Osteocyte (in vitro differentiated cells): ENCODE results near the gene CTBP1. TPM values are rescaled to one million over a fixed set of nuclear protein-coding genes. Genes with fewer than 3 reads are reported as not detected.

Experiments
- DNase-seq: peaks from one replicate; pipeline ENCODE4 v3.0.0; 2021; ENCODE audit warnings: mixed read lengths; ENCODE audit not compliant: unreplicated experiment; ENCODE audit errors: extremely low spot score
- H3K27ac Mint-ChIP-seq: one replicate; pipeline ENCODE4 v1.8.0; 2021; ENCODE audit warnings: mild to moderate bottlenecking, mixed read lengths; ENCODE audit not compliant: unreplicated experiment
- H3K27me3 Mint-ChIP-seq: one replicate; pipeline ENCODE4 v1.8.0; 2021; ENCODE audit warnings: mixed read lengths; ENCODE audit not compliant: unreplicated experiment
- H3K36me3 Mint-ChIP-seq: one replicate; pipeline ENCODE4 v1.8.0; 2021; ENCODE audit warnings: mixed read lengths; ENCODE audit not compliant: unreplicated experiment
- H3K4me1 Mint-ChIP-seq: one replicate; pipeline ENCODE4 v1.8.0; 2021; ENCODE audit warnings: mixed read lengths; ENCODE audit not compliant: unreplicated experiment
- H3K4me3 Mint-ChIP-seq: one replicate; pipeline ENCODE4 v1.8.0; 2021; ENCODE audit warnings: mild to moderate bottlenecking, moderate library complexity, mixed read lengths; ENCODE audit not compliant: unreplicated experiment
- H3K9me3 Mint-ChIP-seq: one replicate; pipeline ENCODE4 v1.8.0; 2021; ENCODE audit warnings: mixed read lengths; ENCODE audit not compliant: unreplicated experiment
- CTCF ChIP-seq: fragments of 200-600 bp; sonication (generic); IDR thresholded peaks from 2 replicates; pipeline ENCODE4 v1.5.0; 2021; ENCODE audit warnings: antibody characterized with exemption, mild to moderate bottlenecking, moderate library complexity
- total RNA-seq: library from RNA; stranded (reverse); gene quantifications from 2 replicates; pipeline ENCODE4 v1.2.1, GENCODE V29; 2021

The CTBP1 gene
- total RNA-seq, 1 donor from 2014 or later = 172 TPM

- H3K36me3 Mint-ChIP-seq = peaks cover 15% of the 10 kb centered on the region
- DNase-seq = no peak
- no peaks in the 10 kb centered on the region for H3K9me3 Mint-ChIP-seq
- peak overlapping the region; percentile 57 for H3K27ac Mint-ChIP-seq
- TF ChIP-seq CTCF = no peak
- no peak overlapping the region for H3K4me3 Mint-ChIP-seq
- peaks cover 37% of the 10 kb centered on the region for H3K4me1 Mint-ChIP-seq
- H3K27me3 Mint-ChIP-seq = no peaks in the 10 kb centered on the region
Observed at GRCh38 chr4:1296324-1297022, 47.5 kb upstream of the CTBP1 start.

DNA sequence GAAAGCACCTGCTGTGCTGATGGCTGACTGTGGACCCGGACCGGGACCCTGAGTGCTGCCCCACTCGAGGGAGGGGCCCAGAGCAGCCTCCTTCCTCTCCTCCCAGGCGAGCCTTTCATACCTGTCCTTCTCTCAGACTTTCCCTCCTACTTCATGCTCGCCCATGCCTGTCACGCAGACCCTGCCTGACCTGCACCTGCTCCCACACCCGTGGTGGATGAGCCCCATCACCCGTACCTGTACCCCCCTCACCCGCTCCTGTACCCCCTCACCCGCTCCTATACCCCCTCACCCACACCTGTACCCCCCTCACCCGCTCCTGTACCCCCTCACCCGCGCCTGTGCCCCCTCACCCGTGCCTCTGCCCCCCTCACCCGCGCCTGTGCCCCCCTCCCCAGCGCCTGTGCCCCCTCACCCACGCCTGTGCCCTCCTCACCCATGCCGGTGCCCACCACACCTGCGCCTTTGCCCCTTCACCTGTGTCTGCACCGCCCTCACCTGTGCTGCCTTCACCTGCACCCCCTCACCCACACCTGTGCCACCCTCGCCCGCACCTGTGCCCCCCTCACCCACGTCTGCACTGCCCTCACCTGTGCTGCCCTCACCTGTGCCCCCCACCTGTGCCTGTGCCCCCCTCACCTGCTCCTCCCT, 46.6 kb upstream of the CTBP1 start:
- Mint-ChIP-seq H3K36me3 (peaks cover 7% of the 10 kb centered on the region), H3K4me1 (peaks cover 47% of the 10 kb centered on the region), H3K4me3 (no peak overlapping the region), H3K9me3 (no peaks in the 10 kb centered on the region), H3K27me3 (no peaks in the 10 kb centered on the region), H3K27ac (peak overlapping the region; percentile 18)
- peak; percentile 75 for DNase-seq
- TF ChIP-seq CTCF = no peak

DNA sequence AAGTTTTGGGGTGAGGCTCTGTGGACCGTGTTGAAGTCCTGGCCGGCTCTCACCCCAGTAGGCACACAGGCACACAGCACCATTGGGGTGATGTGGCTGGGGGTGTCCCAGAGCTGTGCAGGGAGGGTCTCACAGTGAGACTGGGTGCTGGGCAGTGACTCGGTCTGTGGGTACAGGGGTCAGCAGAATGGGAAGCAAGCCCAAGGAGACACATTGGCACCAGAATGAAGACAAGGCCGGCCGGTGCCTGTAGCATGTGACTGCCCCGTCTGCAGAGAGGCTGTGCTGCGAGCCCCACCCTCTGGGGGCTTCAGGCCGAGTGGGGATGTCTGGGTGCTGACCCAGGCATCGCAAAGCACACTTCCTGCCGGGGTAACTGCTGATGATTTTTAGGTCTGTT, 46.0 kb upstream of the CTBP1 start:
- H3K4me1 Mint-ChIP-seq = peaks cover 47% of the 10 kb centered on the region
- peak overlapping the region; percentile 18 for H3K27ac Mint-ChIP-seq
- no peak for TF ChIP-seq CTCF
- no peak overlapping the region for H3K4me3 Mint-ChIP-seq
- peak; percentile 53 for DNase-seq
- no peaks in the 10 kb centered on the region for H3K27me3 Mint-ChIP-seq
- no peaks in the 10 kb centered on the region for H3K9me3 Mint-ChIP-seq
- H3K36me3 Mint-ChIP-seq = peaks cover 5% of the 10 kb centered on the region

GRCh38 chr4:1294424-1294823, 45.5 kb upstream of the CTBP1 start:
- TF ChIP-seq CTCF = no peak
- Mint-ChIP-seq H3K4me3 (no peak overlapping the region), H3K36me3 (peaks cover 2% of the 10 kb centered on the region), H3K9me3 (no peaks in the 10 kb centered on the region), H3K27me3 (no peaks in the 10 kb centered on the region), H3K4me1 (peaks cover 47% of the 10 kb centered on the region), H3K27ac (no peak overlapping the region)
- DNase-seq = peak; percentile 82

DNA sequence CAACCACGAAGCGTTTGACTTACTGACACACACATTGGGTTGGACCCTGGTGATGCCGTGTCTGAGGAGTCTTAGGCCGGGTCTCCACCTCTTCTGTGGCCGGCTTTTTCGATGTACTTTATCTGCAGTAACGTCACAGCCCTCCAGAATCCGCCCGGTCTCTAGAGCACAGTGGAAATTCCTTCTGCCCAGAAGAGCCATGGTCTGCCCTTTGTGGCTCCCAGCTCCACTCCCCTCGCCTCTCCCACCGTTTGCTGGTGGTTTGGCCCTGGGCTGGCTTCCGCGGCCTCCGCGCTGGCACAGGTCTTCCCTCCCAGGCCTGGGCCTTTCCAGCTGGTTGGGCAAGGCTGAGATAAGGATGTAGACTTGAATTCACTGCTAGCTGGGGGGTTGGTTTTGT, 45.1 kb upstream of the CTBP1 start:
- peaks cover 2% of the 10 kb centered on the region for H3K36me3 Mint-ChIP-seq
- H3K9me3 Mint-ChIP-seq = no peaks in the 10 kb centered on the region
- no peak overlapping the region for H3K4me3 Mint-ChIP-seq
- no peaks in the 10 kb centered on the region for H3K27me3 Mint-ChIP-seq
- peak; percentile 75 for DNase-seq
- H3K27ac Mint-ChIP-seq = peak overlapping the region; percentile 34
- TF ChIP-seq CTCF = no peak
- H3K4me1 Mint-ChIP-seq = peaks cover 48% of the 10 kb centered on the region
